Stimulated activated CD4-positive, alpha-beta T cell treated with anti-CD3 and anti-CD28 coated beads, Interleukin-1b, Interleukin-23, amount 100 ng/mL, for 4 hours (primary cell): ENCODE measurements around the gene PIK3CD.
A peak's percentile ranks its signal among the peaks of the same experiment; 100 is the strongest.
"Not testable (repeated sequence)": the region's sequence is repeated elsewhere in the genome, so short reads cannot be mapped to it uniquely, and the experiment has no call there.

ENCODE experiments used
- DNase-seq, 2 donors: peaks; one replicate each; pipeline ENCODE4 v3.0.0-alpha.2; 2020; ENCODE audit warnings: low read depth in 2 of 2

PIK3CD gene

DNA sequence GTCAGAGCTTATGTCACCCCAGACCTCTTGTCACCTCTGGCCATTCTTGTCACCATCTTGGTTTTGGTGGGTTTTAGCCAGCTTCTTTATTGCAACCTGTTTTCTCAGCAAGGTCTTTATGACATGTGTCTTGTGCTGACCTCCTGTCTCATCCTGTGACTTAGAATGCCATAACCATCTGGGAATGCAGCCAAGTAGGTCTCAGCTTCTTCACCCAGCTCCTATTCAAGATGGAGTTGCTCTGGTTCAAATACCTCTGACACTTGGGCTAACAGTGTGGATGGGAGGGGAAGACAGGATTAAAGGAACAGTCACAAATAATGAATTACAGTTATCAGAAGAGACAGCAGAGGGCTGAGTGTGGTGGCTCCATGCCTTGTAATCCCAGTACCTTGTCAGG lies 30.5 kb upstream of the PIK3CD start:
- DNase-seq, result no peak

DNA sequence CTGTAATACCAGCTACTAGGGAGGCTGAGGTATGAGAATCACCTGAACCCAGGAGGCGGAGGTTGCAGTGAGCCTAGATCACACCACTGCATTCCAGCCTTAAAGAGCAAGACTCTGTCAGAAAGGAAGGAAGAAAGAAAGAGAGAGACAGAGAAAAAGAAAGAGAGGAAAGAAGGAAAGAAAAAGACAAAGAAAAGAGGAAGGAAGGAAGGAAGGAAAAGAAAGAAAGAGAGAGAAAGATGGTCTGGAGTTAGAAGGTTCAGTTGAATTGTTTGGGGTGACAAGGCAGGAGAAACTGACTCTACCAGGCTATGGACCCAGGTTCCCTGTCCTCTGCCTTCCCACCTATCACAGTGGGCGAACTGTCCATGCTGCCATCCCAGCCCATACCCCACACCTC lies 27.4 kb upstream of the PIK3CD start:
- no peak for DNase-seq

DNA sequence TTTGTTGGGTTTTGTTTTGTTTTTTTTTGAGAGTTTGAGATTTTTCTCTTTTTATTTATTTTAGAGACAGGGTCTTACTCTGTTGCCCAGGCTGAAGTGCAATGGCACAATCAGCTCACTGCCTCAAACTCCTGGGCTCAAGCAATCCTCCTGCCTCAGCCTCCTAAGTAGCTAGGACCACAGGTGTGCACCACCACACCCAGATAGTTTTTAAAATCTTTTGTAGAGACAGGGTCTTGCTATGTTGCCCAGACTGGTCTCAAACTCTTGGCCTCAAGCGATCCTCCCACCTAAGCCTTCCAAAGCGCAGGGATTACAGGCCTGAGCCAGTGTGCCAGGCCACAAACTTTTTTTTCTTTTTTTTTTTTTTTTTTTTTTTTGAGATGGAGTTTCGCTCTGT lies 26.5 kb upstream of the PIK3CD start:
- not testable (repeated sequence) for DNase-seq

DNA sequence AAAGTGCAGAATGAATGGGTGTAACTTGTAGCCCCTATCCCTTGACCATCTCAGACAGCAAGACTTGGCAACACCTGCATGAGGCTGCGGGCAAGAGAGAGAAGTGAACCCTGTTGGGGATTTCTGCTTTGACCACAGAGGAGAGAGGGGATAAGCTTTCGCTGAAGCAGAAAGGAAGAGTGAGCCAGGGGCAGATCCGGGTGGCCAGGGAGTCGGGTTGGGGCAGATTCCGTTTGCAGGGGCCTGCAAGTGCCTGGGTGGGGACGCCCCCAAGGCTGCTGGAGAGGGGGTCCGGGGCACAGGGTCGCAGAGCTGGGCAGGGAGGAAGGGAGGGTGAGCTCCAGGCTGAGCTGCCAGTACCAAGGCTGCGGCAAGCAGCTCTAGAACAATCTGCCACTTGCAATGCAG lies 25.3 kb upstream of the PIK3CD start:
- DNase-seq, result no peak

DNA sequence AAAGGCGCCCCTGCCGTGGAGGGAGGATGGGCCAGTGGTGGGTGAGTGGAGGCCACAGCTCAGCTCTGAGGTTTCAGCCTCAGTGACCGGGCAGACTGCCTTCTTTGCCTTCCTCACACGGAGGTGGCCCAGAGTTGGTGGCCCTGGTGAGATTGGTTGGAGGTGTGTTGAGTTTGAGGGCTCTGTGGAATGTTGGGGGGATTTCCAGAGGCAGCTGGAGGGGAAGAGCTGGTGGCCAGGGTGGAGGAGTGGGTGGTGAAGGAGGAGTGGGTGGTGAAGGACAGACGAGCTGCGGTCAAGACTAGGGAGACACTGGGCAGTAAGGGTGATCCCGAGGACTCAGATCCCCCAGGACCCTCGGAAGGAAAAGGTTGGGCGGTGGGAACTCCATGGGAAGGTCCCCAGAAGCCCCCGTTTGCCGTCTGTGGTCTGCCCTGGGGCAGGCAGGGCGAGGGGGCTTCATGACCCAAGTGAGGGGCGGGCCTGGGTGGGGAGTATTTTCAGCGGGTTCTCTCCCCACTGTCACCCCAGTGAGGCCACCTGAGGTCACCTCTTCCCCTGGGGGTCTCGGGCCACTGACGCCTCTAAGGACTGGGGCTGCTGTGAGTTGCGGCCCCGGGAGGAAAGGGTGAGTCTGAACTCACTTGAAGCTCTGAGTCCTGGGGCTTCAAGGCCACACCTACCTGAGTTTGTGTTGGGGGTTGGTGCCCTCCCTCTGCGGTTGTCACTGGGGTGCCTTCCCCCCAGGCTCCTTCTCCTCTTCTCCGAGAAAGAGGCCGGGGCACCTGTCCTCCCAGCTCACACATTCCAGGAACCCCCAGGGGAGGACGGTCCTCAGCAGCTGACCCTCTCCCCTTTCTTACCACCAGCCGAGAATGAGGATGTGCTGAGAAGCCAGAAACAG lies 22.7 kb upstream of the PIK3CD start:
- DNase-seq, result peak; percentile 34 to 37

DNA sequence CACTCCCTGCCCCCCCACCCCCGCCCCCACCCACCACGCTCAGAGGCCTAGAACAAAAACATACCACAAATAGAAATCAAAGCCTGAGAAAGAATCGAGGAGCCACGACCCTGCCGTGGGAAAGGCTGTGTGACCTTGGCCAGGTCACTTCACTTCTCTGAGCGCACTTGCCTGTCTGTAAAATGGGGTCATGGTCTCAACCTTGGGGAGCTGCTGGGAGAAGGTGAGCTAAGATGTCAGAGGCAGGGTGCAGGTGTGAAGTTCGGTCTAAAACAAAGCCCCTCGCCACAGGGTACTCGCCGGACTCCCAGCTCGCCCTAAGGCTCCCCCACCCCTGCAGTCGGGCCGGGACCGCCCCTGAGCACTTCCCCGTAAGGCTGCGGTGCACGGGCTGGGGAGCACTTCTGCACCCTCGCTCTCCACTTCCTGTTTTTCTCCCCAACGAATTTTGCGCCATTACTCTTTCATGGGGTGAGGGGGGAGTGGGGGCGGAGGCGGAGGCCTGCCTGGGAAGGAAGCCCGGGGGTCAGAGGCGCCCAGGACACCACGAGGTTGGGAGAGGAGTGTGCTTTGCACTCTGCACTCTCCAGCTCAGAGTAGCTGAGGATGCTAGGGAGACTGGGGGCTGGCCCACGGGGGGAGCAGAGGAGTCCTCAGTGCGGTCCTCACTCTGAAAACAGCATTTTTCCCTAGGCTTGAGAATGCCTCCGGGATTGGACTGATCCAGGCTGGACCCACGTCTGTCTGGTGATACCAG lies 21.9 kb upstream of the PIK3CD start:
- DNase-seq, result peak; percentile 37 to 53

DNA sequence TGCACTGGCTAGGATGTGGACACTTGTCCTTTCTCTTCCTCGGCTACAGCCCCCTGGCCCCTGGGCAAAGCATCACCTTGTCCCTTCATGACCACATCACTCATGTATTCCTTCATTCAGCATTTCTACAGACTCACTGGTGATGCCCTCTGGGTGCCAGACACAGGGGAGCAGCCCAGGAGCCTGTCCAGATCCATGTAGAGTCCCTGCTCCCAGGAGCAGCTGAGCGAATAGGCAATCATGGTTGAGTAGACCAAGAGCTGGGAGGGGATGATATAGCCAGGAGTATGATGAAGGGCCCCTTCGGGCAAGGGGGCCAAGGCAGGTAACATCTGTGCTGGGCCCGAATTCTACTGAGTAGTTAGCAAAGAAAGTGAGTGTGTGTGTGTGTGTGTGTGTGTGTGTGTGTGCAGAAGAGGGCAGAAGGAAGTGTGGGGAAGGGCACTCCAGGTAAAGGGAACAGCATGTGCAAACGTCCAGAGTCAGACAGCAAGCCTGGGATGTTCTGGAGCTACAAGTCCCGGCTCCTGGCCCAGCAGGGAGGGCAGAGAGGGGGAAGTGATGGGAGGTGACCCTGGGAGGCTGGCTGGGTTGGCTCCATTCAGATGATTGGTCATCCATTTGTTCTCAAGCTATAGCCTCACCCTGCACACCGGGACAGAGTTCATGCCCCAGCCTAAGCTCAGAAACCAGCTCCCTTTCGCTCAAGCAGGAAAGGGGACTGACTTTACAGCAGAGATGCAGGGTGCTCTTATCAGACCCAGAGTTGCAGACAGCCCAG lies 21.0 kb upstream of the PIK3CD start:
- peak in 1 of 2 donors; percentile 6 for DNase-seq

DNA sequence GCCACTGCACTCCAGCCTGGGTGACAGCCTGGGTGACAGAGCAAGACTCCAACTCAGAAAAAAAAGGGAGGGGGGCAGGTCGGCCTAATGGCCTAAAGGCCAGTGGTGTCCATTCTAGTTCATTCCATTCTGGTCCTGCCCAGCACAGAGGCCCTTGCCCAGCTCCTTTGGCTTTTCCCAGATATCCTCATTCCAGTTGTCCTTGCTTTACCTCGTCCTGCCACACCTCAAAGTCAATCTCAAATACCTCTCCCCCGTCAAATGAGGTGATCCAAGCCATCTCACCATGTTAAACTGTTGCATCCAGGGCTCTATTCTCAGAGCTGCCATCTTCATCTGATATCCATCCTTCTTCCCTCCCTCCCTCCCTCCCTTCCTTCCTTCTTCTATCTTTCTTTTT lies 19.9 kb upstream of the PIK3CD start:
- no peak for DNase-seq

DNA sequence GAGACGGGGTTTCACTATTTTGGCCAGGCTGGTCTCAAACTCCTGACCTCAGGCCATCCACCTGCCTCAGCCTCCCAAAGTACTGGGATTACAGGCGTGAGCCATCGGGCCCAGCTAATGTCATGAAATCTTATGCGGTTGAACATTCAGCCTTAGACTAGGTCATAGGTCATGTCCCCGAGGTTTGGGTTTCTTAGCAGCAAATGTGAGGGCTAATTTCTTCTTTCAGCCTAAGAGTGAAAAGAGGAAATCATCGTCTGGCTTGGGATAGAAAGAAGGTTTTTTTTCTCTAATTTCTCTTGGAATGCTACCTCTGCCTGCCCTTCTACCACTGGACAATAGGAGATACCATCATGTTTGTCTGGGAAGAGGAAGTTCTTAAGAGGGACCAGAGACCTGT lies 18.0 kb upstream of the PIK3CD start:
- no peak for DNase-seq

DNA sequence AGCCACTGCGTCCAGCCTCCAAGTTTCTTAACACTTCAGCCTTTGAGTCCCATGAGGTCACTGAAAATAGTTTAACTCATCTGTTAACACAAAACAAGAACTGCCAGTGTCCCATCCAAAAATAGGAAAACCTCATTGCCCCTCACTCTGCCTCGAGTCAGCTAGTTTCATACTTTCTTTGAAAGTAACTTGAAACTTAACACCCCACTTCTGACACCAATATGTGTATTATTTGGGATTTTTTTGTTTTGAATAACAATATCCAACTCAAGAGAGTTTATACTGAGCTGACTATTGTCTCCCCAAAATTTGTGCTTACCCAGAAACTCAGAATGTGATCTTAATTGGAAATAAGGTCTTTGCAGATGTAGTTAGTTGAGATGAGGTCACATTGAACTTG lies 16.9 kb upstream of the PIK3CD start:
- DNase-seq, result no peak

DNA sequence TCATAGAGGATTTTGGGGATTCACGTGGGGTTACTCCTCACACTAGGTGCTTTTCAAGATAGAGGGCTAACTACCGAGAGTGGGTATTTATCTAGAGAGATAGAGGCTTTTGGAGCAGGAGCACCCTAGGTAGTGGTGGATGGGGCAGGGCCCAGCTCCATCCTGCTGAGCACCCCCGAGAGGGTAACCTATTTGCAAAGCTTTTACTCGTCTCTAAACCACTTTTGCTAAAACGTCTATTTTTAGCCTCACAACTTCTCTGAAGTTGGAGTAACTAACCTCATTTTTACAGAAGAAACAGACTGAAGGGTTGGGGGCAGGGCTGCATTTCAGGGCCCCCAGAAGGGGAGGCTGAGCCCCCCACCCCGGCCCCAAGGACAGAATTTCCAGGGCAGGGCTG lies 12.3 kb upstream of the PIK3CD start:
- no peak for DNase-seq

DNA sequence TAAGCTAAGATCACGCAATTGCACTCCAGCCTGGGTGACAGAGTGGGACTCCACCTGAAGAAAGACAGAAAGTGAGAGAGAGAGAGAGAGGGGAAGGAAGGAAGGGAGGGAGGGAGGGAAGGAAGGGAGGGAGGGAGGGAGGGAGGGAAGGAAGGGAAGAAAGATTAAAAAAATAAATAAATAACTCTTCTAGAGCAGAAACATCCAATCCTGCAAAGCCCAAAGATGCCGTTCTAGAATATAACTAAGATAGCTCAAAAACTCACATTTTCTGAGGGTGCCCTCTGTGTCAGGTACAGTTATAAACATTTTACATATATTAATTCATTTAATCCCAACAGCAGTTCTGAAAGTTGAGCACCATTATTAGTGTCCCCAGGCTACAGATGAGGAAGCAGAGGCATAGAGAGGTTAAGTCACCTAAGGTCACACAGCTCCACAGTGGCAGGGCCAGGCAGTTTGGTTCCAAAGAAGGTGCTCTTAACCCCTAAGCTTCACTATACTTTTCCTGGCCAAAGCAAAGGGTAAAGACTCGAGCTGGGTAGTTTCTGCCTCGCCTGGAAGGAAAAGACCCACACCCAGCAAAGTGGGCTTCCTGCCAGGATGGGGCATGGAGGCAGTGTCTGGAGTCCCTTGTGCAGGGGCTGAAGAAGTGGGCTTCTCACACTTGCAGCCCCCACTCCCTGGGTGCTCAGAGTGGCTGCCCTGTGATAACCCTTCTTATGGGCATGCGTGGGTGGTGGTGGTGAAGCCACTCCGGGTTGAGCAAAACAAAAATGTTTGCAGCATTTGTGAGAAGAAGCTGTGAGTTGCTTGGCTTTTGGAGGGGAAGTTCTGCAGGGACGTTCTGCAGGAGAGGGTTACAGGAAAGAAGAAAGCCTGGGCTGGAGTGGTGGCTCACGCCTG lies 7.9 kb upstream of the PIK3CD start:
- DNase-seq, result no peak

DNA sequence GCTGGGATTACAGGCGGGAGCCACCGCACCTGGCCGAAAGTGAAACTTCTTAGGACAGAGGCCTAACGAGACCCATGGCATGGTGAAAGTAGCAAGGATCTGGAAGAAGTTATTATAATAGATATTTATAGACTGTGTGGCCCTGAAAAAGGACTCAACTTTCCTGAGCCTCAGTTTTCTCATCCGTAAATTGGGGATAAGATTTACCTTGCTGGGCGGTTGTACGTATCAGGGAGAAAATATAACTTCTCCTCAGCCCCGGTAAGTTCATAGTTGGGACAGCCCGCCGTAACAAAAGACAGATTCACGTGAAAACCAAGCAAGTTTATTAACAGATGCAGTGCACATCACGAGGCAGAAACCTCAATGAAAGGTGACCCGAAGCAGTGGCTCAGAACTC lies 5.5 kb upstream of the PIK3CD start:
- DNase-seq, result no peak

DNA sequence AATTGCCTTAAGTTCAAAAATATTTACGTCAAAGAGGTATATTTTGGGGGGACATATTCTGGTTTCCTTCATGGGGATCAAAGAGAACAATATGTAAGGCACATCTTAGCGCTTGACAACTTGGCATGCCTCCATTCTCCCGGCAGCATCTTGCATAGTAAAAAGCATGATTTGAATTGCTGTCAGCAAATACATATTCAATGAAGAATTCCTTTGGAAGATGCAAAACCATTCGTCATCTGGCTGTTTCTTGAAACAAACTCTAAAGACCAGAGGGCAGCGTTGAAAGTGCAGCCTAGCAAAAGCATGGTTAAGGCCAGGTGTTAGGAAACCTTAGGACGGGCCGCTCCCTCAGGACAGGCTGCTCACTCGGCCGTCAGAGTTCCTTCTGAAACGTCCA lies 3.4 kb upstream of the PIK3CD start:
- no peak for DNase-seq

DNA sequence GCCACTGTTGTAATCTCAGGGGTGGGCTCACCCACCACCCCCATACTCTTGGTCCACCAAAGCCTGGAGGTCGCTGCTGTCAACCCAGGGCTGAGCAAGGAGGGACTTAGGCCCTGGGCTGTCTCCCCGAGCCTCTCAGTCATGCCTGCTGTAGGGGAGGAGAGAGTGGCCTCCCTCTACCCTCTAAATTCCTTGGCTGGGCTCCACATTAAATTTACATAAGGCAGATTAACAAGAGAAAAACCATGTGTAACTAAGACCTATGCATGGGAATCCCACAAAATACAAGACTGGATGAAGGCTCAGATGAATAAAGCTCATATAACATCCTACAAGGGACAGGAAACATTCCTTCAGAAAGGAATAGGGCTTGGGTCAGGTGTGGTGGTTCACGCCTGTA lies 1.8 kb upstream of the PIK3CD start:
- DNase-seq, result no peak

DNA sequence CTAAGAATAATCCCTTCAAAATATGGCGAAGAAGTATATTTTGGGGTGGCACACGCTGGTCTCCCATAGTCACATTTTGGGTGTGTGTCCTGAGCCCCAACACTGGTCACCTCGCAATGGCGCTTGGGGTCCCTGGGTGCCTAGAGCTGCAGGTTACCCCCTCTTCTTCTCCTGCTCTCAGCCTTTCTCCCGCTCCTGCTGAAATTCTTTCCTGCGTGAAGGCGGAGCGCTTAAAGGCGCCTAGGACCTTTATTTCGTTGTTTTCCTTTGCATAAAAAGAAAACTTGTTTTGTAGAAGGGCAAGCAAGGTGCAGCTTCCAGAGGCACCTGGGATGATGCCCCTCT lies 339 bp upstream of the PIK3CD start:
- DNase-seq, result no peak

DNA sequence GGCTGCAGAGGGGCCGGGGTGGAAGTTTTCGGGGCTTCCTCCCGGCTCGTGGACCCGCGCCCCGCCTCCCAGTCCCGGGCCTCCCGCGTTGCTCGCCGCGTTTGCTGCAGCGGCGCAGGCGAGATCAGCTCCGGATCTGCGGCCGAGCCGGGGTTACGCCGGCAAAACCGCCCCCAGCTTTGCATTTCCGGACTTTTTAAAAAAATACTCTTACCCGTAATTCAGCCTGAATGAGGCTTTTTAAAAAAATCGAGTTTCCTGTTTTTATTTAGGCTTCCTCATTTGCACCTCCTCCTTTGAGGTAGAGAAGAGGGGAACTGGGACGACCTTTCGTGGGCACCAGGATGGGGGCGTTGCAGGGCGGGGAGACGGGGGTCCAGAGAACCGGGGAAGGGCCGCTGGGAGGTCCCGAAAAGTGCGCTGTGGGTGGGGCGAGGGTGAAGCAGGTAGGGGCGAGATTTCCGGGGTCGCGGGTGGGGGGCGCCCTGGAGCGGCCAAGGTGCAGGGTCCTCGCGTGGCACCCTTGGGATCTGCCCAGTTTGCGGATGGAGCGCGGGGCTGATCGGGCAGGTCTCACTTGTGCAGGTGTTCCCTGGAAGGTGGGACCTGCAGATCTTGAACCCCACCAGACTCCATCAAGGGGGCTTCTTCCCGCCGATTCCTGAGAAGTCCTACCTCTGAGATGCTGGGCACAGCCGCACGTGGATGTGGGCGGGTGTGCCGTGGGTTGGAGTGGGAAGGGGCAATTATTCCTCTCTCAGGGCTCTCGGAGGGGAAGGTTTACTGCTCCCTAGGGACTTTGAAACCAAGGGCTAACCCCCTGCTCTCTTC lies 1.1 kb downstream of the PIK3CD start:
- DNase-seq, result peak; percentile 40 to 49

DNA sequence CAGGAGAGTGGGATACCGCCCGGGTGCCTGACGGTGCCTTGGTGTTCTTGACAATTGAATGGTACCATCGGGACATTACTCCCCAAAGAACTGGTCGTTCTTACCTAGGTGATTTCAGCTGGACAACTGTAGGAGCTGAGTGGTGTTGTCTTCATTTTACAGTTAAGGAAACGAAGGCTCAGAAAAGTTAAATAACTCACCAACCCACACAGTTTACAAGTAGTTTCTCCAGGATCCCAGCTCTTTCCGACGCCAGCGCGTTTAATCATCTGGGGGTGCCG lies 1.6 kb downstream of the PIK3CD start:
- peak in 1 of 2 donors; percentile 14 for DNase-seq

DNA sequence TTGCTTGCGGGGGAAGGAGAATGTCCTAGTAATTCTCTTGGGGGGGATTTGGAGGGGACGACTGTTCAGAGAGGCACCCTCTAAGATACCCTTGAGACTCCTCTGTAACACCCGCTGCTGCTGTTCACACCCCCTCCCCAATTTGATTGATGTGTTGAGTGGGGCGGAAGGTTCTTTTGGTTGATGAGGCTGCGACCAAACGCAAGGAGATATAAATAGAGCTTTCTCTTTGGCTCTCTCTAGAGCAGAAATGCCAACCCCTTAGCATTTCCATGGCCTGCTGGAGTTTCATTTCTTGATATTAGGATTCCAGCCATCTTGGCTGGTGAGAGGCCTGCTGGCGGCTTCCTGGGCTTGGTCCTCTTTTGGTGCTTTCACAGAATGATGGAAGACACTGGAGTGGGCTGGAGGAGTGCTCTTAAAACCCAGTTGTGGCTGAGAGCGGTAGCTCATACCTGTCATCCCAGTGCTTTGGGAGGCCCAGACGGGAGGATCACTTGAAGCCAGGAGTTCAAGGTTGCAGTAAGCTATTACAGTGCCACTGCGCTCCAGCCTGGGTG lies 2.0 kb downstream of the PIK3CD start:
- DNase-seq, result no peak

DNA sequence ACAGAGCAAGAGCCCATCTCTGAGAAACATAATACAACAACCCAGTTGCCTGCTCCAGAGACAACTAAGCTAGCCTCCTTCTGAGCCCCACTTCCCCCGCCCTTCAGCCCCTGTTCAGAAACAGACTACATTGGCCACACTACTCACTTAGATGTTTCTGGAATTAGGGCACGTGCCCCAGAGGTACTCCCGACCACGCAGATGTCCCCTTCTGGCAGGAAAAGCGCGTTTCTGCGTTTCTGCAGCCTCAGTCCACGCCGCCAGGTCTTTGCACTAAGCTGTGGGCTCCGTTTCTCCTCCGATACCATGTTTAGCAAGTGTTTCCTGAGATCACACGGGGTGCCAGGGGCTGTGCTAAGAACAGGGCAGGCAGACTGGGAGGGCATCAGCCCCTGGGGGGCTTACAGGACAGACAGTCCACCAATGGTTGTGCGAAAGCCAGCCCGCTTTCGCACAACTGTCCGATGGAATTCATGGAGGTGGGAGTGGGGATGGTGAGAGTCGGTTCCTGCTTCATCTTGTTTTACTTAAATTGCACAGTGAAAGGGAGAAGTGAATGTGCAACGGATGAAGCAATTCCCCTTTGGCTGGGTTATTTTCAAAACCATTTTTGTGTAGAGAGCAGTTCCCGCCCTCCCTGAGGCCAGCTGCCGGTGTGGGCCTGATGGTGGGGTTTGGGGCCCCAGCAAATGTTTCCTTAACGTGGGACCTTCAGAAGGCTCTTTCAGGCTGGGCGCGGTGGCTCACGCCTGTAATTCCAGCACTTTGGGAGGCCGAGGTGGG lies 2.7 kb downstream of the PIK3CD start:
- DNase-seq, result peak in 1 of 2 donors; percentile 9
